Mucosa of descending colon (tissue), 3 donors: ENCODE results near the gene ADAM19. TPM values are rescaled to one million over a fixed set of nuclear protein-coding genes. Genes with fewer than 3 reads are reported as not detected.

Experiments
- ATAC-seq: fragments of 200-7000 bp; cut with Tn5 transposase; one replicate; pipeline ENCODE4 v1.9.1; 2020; ENCODE audit warnings: mild to moderate bottlenecking, moderate library complexity
- DNase-seq, 3 donors: peaks; one replicate each; pipeline ENCODE4 v3.0.0-alpha.2; 2020
- H3K36me3 ChIP-seq: fragments of 200-600 bp; one replicate; pipeline ENCODE4 v1.8.0; 2021; ENCODE audit warnings: low read depth, mild to moderate bottlenecking
- H3K4me1 ChIP-seq: fragments of 200-600 bp; one replicate; pipeline ENCODE4 v1.8.0; 2021; ENCODE audit warnings: low read depth, mild to moderate bottlenecking
- H3K4me3 ChIP-seq: fragments of 200-600 bp; one replicate; pipeline ENCODE4 v1.8.0; 2021; ENCODE audit warnings: mild to moderate bottlenecking
- H3K9me3 ChIP-seq: fragments of 200-600 bp; one replicate; pipeline ENCODE4 v1.8.0; 2021; ENCODE audit warnings: mild to moderate bottlenecking
- CTCF ChIP-seq: fragments of 200-600 bp; IDR thresholded peaks from one replicate; pipeline ENCODE4 v1.8.0; 2022; ENCODE audit warnings: antibody characterized with exemption, mild to moderate bottlenecking
- intact Hi-C, 2 donors: fragments of 100-400 bp; cut with DNase I in 1 of 2; cut with micrococcal nuclease in 1 of 2; formaldehyde crosslinking; loops; one replicate each; pipeline versions ENCODE4 v1.11.0 to v1.11.1; 2022; cut with DNase I, micrococcal nuclease
- total RNA-seq, 3 donors: library from RNA; stranded (reverse); fragmentation: NEBNext Ultra II Directional in 2 of 3; extraction: Animal tissue kit (Norgen Biotek cat#: 25700) in 2 of 3; gene quantifications; one replicate each; pipeline versions ENCODE4 v1.2.1 to v1.2.4, GENCODE V29; 2021 to 2023
- donor health status: DM: no; HTN: no; CAD: no; lungs with moderate emphysema.
- donor health status: DM: no; HTN: no; CAD: no.
- donor health status: DM: no; HTN: yes; CAD: no.

ADAM19 gene
- total RNA-seq, 3 donors from 2014 or later, result 6.4 to 32.6 (median 8.9) TPM

GRCh38 chr5:157529002-157529401, 46.6 kb downstream of the ADAM19 start:
- TF ChIP-seq CTCF, result no peak
- intact Hi-C loops, result no loop called here
- Histone ChIP-seq H3K9me3 (no peaks in the 10 kb centered on the region), H3K36me3 (no peaks in the 10 kb centered on the region), H3K4me1 (peaks cover 9% of the 10 kb centered on the region), H3K4me3 (no peak overlapping the region)
- ATAC-seq, result no peak
- no peak for DNase-seq

GRCh38 chr5:157528036-157528632, 47.4 kb downstream of the ADAM19 start:
- DNase-seq (peak in 1 of 3 donors; percentile 40), ATAC-seq (peak; percentile 79)
- H3K36me3 ChIP-seq, result no peaks in the 10 kb centered on the region
- peaks cover 9% of the 10 kb centered on the region for H3K4me1 ChIP-seq
- no peak for TF ChIP-seq CTCF
- H3K9me3 ChIP-seq, result no peaks in the 10 kb centered on the region
- no peak overlapping the region for H3K4me3 ChIP-seq
- intact Hi-C loops, result no loop called here

- H3K4me1 ChIP-seq, result peaks cover 9% of the 10 kb centered on the region
- intact Hi-C loops, result no loop called here
- ATAC-seq, result no peak
These were observed 50.7 kb downstream of the ADAM19 start for GRCh38 chr5:157524887-157525286.

GRCh38 chr5:157523976-157524375, 51.6 kb downstream of the ADAM19 start:
- no peak for DNase-seq
- H3K36me3 ChIP-seq, result no peaks in the 10 kb centered on the region
- TF ChIP-seq CTCF, result no peak
- H3K4me1 ChIP-seq, result peaks cover 9% of the 10 kb centered on the region
- intact Hi-C loops, result no loop called here
- no peak for ATAC-seq
- no peak overlapping the region for H3K4me3 ChIP-seq
- H3K9me3 ChIP-seq, result no peaks in the 10 kb centered on the region

More at GRCh38 chr5:157524887-157525286, 50.7 kb downstream of the ADAM19 start:
- no peaks in the 10 kb centered on the region for H3K36me3 ChIP-seq
- no peak for TF ChIP-seq CTCF
- H3K4me3 ChIP-seq, result no peak overlapping the region
- no peak for DNase-seq
- H3K9me3 ChIP-seq, result no peaks in the 10 kb centered on the region

- Histone ChIP-seq H3K9me3 (no peaks in the 10 kb centered on the region), H3K36me3 (no peaks in the 10 kb centered on the region), H3K4me1 (no peaks in the 10 kb centered on the region), H3K4me3 (no peak overlapping the region)
- no peak for DNase-seq
- ATAC-seq, result no peak
- intact Hi-C loops, result no loop called here
- TF ChIP-seq CTCF, result no peak
These were observed 53.9 kb downstream of the ADAM19 start for GRCh38 chr5:157521704-157522029.
